Lower lobe of right lung (tissue), 2 donors: ENCODE measurements around the gene WDR93. TPM values are rescaled to one million over a fixed set of nuclear protein-coding genes. Genes with fewer than 3 reads are reported as not detected.

ENCODE experiments used
- ATAC-seq, 2 donors: fragments of 200-7000 bp; cut with Tn5 transposase; one replicate each; pipeline ENCODE4 v1.9.1; 2020 to 2022; ENCODE audit warnings: mild to moderate bottlenecking in 2 of 2, moderate library complexity in 2 of 2
- DNase-seq: peaks from one replicate; pipeline ENCODE4 v3.0.0-alpha.2; 2020
- H3K27ac ChIP-seq: fragments of 200-600 bp; one replicate; pipeline ENCODE4 v1.8.0; 2022
- H3K27me3 ChIP-seq: fragments of 200-600 bp; one replicate; pipeline ENCODE4 v1.8.0; 2022; ENCODE audit warnings: low read depth
- H3K36me3 ChIP-seq: fragments of 200-600 bp; one replicate; pipeline ENCODE4 v1.8.0; 2022; ENCODE audit warnings: mild to moderate bottlenecking
- H3K4me1 ChIP-seq: fragments of 200-600 bp; one replicate; pipeline ENCODE4 v1.8.0; 2022
- H3K4me3 ChIP-seq: fragments of 200-600 bp; one replicate; pipeline ENCODE4 v1.8.0; 2022; ENCODE audit warnings: mild to moderate bottlenecking
- H3K9me3 ChIP-seq: fragments of 200-600 bp; one replicate; pipeline ENCODE4 v1.8.0; 2022
- intact Hi-C: fragments of 100-400 bp; cut with DNase I; formaldehyde crosslinking; loops from one replicate; pipeline ENCODE4 v1.11.0; 2022
- total RNA-seq: library from RNA; stranded (reverse); fragmentation: NEBNext Ultra II Directional; extraction: Animal tissue kit (Norgen Biotek cat#: 25700); gene quantifications from one replicate; pipeline ENCODE4 v1.2.1, GENCODE V29; 2021
- TF ChIP-seq, protein P1 (sequence below): fragments of 200-600 bp; IDR thresholded peaks from one replicate; pipeline ENCODE4 v1.8.0; 2022; ENCODE audit warnings: antibody characterized with exemption, mild to moderate bottlenecking
- donor health status: DM: no; HTN: yes; CAD: no; lungs with severe emphysema.

The WDR93 gene
- total RNA-seq, 1 donor from 2014 or later, result 1.2 TPM

DNA sequence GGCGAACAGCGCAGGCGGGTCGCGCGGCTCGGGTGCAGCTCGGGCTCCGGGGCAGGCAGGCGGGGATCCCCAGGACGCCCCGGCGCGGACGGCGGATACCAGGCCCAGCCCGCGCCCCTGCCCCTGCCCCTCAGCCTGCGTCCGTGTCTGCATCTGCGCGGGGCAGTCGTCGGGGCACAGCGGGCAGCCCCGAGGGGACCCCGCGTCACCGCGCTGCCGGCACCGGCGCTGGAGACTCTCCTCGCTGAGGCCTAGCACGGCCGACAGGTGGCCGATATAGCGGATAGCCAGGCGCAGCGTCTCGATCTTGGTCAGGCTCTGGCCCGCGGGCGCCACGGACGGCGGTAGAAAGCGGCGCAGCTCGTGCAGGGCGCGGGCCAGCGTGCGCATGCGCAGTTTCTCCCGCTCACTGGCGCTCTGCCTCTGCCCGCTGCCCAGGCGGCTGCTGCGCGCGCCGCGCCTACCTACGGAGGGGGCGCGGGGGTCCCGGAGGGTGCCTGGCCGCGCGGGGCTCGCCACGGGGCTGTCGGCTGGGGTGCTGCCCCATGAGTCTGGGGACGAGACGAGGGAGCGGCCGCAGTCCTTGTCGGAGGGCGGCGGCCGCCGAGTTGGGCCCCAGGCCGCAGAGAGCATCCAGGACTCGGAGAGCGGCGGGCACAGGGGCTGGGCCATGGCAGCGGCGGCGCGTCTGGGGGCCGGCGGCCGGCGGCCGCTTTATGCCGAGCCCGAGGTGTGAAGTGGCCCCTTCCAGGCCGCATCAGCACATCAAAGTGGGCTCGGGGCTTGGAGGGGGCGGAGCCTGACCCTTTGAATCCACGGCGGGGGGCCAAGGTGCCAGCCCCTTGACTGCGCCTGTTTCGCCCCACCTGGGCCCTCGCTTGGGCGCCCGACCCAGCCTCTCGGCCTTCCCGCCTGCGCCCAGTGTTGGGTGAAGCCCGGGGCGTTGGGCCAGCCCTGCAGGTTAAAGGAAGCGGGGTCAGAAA, 60.2 kb downstream of the WDR93 start, which contains the start of gene MESP1:
TSS of gene MESP1 (minus strand) at position 690 of the 983 bp plus-strand sequence. CDS start at position 672, 18 bp downstream.
- no peaks in the 10 kb centered on the region for H3K9me3 ChIP-seq
- DNase-seq, result peak; percentile 97
- H3K27ac ChIP-seq, result peak within 1 kb of the TSS; percentile 54
- peaks cover 16% of the 10 kb centered on the region for H3K4me1 ChIP-seq
- H3K36me3 ChIP-seq, result no peaks in the 10 kb centered on the region
- H3K27me3 ChIP-seq, result peaks cover 21% of the 10 kb centered on the region
- TF ChIP-seq, protein P1, sequence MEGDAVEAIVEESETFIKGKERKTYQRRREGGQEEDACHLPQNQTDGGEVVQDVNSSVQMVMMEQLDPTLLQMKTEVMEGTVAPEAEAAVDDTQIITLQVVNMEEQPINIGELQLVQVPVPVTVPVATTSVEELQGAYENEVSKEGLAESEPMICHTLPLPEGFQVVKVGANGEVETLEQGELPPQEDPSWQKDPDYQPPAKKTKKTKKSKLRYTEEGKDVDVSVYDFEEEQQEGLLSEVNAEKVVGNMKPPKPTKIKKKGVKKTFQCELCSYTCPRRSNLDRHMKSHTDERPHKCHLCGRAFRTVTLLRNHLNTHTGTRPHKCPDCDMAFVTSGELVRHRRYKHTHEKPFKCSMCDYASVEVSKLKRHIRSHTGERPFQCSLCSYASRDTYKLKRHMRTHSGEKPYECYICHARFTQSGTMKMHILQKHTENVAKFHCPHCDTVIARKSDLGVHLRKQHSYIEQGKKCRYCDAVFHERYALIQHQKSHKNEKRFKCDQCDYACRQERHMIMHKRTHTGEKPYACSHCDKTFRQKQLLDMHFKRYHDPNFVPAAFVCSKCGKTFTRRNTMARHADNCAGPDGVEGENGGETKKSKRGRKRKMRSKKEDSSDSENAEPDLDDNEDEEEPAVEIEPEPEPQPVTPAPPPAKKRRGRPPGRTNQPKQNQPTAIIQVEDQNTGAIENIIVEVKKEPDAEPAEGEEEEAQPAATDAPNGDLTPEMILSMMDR, result peak; percentile 87
- peak within 1 kb of the TSS; percentile 78 for H3K4me3 ChIP-seq
- intact Hi-C loops, result loop anchor here (10.0 kb wide), 1 partner anchor 124 kb away; no protein-coding TSS in a partner anchor
- peak; percentile 96 for ATAC-seq

DNA sequence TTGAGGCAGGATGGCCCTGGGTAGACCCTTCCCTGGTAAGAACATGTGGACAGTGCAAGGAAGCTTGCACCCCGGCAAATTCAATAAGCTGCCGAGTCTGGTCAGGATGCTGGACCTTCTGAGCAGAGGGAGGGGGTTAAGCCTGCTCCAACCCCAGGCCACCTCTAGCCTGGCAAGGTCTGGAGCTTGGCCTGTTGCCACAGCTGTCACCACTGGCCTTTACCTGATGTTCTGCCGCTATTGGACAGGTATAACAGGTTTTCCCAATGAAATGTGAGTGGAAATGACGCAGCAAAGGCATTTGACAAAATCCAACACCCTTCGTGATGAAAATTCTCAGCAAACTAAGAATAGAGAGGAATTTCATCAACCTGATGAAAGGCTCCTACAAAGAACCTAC, 61.1 kb downstream of the WDR93 start:
- ATAC-seq, result peak in 1 of 2 donors; percentile 44
- TF ChIP-seq, protein P1, result no peak
- Histone ChIP-seq H3K36me3 (no peaks in the 10 kb centered on the region), H3K27ac (no peak overlapping the region), H3K27me3 (peaks cover 21% of the 10 kb centered on the region), H3K9me3 (no peaks in the 10 kb centered on the region), H3K4me3 (no peak overlapping the region), H3K4me1 (peaks cover 16% of the 10 kb centered on the region)
- intact Hi-C loops, result loop anchor here (10.0 kb wide), 1 partner anchor 123 kb away; no protein-coding TSS in a partner anchor
- no peak for DNase-seq

DNA sequence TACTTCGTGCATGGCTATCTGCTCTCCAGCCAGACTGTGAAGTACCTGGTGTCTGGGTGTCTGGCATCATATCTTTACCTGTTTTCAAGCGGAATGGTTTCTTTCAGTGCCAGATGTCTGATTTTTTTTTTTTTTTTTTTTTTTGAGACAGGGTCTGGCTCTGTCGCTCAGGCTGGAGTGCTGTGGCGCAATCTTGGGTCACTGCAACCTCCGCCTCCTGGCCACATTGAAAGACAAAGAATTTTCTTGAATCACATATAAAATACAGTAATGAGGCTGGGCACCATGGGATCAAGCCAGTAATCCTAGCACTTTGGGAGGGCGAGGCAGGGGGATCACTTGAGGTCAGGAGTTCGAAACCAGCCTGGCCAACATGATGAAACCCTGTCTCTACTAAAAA, 63.2 kb downstream of the WDR93 start:
- intact Hi-C loops, result loop anchor here (10.0 kb wide), 1 partner anchor 121 kb away; no protein-coding TSS in a partner anchor
- H3K36me3 ChIP-seq, result no peaks in the 10 kb centered on the region
- no peak overlapping the region for H3K27ac ChIP-seq
- H3K9me3 ChIP-seq, result no peaks in the 10 kb centered on the region
- ATAC-seq, result no peak
- DNase-seq, result no peak
- H3K27me3 ChIP-seq, result peaks cover 16% of the 10 kb centered on the region
- H3K4me3 ChIP-seq, result no peak overlapping the region
- peaks cover 16% of the 10 kb centered on the region for H3K4me1 ChIP-seq
- TF ChIP-seq, protein P1, result no peak

DNA sequence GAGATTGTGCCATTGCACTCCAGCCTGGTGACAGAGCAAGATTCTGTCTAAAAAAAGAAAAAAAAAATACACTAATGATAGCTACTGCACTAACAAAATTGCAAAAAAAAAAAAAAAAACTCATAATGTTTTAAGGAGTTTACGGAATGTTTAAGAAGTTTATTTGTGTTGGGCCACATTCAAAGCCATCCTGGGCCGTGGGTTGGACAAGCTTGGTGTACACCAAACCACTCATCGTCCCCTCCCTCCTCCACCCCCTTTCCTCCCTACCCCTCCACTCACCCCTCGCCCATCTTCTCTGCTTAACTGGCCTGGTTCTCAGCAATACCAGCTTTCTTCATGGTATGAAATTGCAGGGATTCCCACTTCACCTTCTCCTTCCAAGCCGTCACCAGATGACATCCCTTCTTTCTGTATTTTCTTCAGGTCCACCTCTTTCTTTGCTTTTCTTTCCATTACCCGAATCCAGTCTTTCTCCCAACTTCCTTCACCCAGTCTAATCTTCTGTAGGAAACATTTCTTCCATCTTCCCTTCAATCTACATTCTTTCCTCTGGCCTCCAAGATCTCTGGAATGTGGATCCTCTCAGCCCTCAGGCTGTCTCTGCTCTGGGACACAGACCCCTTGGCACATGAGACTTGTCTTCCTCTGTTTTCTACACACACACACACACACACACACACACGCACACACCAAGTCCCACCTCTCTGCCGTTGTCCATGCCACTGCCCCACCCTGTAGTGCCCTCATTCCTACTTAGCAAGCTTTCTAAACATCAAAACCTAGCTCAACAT, 63.9 kb downstream of the WDR93 start:
- DNase-seq, result no peak
- Histone ChIP-seq H3K27me3 (peaks cover 9% of the 10 kb centered on the region), H3K4me1 (peaks cover 16% of the 10 kb centered on the region), H3K27ac (no peak overlapping the region), H3K9me3 (no peaks in the 10 kb centered on the region), H3K36me3 (no peaks in the 10 kb centered on the region), H3K4me3 (no peak overlapping the region)
- intact Hi-C loops, result loop anchor here (10.0 kb wide), 1 partner anchor 120 kb away; no protein-coding TSS in a partner anchor
- TF ChIP-seq, protein P1, result no peak
- no peak for ATAC-seq

DNA sequence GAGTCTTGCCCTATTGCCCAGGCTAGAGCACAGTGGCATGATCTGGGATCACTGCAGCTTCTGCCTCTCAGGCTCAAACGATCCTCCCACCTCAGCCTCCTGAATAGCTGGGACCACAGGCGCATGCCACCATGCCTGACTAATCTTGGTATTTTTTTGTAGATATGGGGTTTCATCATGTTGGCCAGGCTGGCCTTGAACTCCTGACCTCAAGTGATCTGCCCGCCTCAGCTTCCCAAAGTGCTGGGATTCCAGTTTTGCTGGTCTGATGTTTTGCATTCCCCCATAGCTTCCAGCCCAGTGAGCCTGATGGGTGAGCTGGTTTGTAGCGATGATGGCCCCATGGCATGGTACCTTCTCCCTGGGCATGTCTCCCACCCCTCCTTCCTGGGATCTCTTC, 65.1 kb downstream of the WDR93 start:
- Histone ChIP-seq H3K27ac (no peak overlapping the region), H3K9me3 (no peaks in the 10 kb centered on the region), H3K4me1 (peaks cover 12% of the 10 kb centered on the region), H3K27me3 (no peaks in the 10 kb centered on the region), H3K36me3 (no peaks in the 10 kb centered on the region), H3K4me3 (no peak overlapping the region)
- no peak for ATAC-seq
- DNase-seq, result no peak
- intact Hi-C loops, result loop anchor here (10.0 kb wide), 1 partner anchor 119 kb away; no protein-coding TSS in a partner anchor
- TF ChIP-seq, protein P1, result no peak
